HG03469 (cell line): ENCODE data around the gene SPACA4.

ENCODE experiments used
- ATAC-seq: cut with Tn5 transposase; IDR thresholded peaks from one replicate; pipeline ENCODE4 v1.9.1; 2021; ENCODE audit warnings: mild to moderate bottlenecking, moderate library complexity, moderate number of reproducible peaks; ENCODE audit not compliant: unreplicated experiment

SPACA4 gene

DNA sequence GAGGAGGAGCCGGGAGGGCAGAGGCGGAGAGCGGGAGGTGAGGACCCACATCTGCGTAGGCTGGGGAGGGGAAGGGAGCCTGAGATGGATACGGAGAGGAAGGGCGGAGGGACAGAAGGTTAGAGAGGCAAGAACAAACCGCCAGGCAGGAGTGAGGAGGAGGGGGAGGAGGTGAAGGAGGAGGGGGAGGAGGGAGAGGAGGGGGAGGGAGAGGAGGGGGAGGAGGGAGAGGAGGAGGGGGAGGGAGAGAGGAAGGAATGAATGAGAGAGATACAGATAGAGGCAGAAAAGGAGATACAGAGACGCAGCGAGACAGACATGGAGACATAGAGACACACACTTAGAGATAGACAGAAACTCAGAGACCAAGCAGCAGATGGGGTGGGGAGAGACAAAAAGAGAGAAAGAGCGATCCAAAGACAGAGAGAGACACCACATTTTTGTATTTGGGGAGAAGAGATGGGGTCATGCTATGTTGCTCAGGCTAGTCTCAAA lies 40.2 kb downstream of the SPACA4 start:
- ATAC-seq, result no peak

DNA sequence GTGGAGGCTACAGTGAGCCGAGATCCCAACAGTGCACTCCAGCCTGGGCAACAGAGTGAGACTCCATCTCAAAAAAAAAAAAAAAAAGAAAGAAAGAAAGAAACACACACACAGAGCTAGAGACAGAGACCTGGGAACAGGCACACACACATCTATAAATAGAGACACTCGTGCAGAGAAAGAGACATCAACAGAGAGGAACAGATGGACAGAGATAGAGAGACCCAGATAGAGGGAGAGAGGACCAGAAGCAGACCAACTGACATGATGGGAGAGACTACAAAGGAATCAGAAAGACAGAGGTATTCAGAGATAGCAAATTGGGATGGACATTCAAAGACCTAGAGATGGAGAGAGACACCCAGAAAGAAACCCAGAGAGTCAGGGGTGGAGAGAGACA lies 41.6 kb downstream of the SPACA4 start:
- no peak for ATAC-seq

DNA sequence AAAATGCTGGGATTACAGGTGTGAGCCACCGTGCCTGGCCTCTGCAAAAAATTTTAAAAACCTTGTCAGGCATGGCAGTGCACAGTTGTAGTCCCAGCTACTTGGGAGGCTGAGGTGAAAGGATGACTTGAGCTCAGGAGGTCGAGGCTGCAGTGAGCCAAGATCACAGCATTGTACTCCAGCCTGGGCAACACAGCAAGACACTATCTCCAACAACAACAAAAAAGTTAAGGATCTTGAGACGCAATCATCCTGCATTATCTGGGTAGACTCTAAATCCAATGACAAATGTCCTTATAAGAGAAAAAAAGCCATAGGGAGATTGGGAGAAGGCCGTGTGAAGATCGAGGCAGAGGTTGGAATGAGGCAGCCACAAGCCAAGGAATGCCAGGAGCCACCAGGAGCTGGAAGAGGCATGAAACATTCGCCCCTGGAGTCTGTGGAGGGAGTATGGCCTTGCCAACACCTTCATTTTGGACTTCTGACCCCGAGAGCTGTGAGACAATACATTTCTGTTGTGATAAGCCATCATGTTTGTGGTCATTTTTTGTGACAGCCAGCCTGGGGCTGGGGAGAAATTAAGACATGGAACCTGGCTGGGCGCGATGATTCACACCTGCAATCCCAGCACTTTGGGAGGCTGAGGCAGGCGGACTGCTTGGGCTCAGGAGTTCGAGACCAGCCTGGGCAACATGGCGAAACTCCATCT lies 44.6 kb downstream of the SPACA4 start:
- ATAC-seq, result no peak

DNA sequence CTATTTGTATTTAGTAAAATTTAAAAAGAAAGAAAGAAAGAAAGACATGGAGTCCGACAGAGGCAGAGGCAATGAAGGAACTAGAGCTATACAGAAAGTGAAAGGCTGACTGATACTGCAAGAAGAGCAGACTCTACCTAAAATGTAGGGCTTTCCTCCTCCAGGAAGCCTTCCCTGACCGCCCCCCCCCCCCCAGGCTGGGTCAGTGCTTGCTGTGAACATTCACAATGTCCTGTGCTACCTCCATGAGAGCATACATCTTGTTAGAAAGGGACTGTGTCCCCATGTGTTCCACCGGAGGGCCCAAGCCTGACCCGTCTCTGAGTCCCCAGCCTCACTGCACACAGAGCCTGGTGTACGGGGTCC lies 45.1 kb downstream of the SPACA4 start:
- ATAC-seq, result no peak

DNA sequence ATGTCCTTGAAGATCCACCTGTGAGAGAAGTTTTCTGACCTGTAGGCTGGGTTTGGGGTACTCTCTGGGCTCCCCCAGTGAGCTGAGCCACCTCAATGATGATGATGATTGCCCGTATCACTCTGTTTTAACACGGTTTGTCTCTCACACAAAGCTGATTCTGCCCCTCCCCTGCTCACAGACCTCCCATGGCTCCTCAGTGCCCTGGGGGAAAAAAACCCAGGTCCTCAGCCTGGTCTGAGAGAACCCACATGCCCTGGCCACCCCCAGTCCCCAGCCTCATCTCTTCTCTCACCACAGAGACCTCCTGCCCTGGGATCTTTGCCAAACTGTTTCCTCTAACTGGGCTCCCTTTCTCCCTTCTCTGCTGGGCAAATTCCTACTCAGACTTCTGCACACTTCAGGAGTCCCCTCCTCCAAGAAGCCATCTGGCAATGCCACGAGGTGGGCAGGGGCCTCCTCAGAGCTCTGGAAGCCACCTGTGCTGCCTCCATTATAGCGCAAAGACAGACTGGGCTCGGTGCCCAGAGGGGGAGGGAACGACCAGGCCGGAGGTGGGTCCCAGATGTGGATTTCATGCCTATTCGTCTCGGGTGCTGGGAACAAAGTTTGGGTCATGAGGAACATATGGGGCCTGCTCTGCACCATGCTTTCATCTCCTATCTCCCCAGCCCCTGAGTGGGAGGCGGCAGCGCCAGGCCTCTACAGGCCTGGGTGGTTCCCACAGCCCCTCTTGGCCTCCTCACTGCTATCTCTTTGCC lies 47.9 kb downstream of the SPACA4 start:
- ATAC-seq, result no peak

DNA sequence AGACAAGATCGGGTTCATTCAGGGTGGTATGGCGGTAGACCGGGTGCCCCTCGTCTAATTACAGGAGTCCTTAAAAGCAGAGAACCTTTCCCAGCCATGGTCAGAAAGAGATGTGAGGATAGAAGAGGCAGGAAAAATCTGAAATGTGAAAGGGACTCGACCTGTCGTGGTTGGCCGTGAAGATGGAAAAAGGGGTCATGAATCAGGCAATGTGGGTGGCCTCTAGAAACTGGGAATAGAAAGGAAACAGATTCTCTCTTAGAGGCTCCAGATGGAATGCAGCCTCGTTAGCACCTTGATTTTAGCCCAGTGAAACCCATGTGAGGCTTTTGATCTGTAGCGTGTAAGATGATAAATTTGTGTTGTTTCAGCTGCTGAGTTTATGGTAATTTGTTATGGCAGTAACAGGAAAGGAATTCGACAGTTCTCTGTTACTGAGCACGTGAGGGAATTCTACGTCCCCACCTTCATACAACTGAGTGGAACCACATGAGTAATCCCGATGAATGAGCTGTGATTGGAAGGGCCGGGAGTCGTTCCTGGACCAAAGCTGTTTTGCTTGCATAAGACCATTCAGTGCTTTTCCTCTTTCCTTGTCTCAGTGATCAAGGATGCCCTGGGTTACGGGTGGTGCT lies 50.4 kb downstream of the SPACA4 start:
- no peak for ATAC-seq
